Calu3 (cell line): ENCODE data around the gene ZNF593OS. TPM values are rescaled to one million over a fixed set of nuclear protein-coding genes. Genes with fewer than 3 reads are reported as not detected.

ENCODE experiments used
- BruUV-seq: library from RNA; stranded (reverse); fragments of 400-500 nt; replicated peaks from 2 replicates; lab custom pipeline; 2021; lab: Mats Ljungman, UMichigan
- CTCF ChIA-PET: fragments of 300-600 bp; sonication (Branson Sonifier 250); formaldehyde crosslinking; loops from one replicate; lab custom pipeline; 2022; ENCODE audit warnings: antibody characterized with exemption; lab: Charles Lee
- DNase-seq: peaks from one replicate; pipeline ENCODE4 v3.0.0; 2022
- H3K27ac Mint-ChIP-seq: one replicate; pipeline ENCODE4 v1.8.0; 2022; ENCODE audit warnings: mixed read lengths; ENCODE audit not compliant: unreplicated experiment
- H3K27me3 Mint-ChIP-seq: one replicate; pipeline ENCODE4 v1.8.0; 2022; ENCODE audit warnings: mixed read lengths; ENCODE audit not compliant: unreplicated experiment
- H3K36me3 Mint-ChIP-seq: one replicate; pipeline ENCODE4 v1.8.0; 2022; ENCODE audit warnings: mild to moderate bottlenecking, moderate library complexity, mixed read lengths; ENCODE audit not compliant: insufficient read depth, unreplicated experiment
- H3K4me1 Mint-ChIP-seq: one replicate; pipeline ENCODE4 v1.8.0; 2022; ENCODE audit warnings: mild to moderate bottlenecking, low read depth, mixed read lengths; ENCODE audit not compliant: unreplicated experiment
- H3K4me3 Mint-ChIP-seq: one replicate; pipeline ENCODE4 v1.8.0; 2022; ENCODE audit warnings: mild to moderate bottlenecking, low read depth, moderate library complexity, mixed read lengths; ENCODE audit not compliant: unreplicated experiment
- H3K9me3 Mint-ChIP-seq: one replicate; pipeline ENCODE4 v1.8.0; 2022; ENCODE audit warnings: low read depth, mixed read lengths; ENCODE audit not compliant: unreplicated experiment
- CTCF ChIP-seq: fragments of 200-600 bp; IDR thresholded peaks from one replicate; pipeline ENCODE4 v1.8.0; 2022; ENCODE audit warnings: antibody characterized with exemption; ENCODE audit not compliant: unreplicated experiment
- intact Hi-C: fragments of 100-400 bp; cut with micrococcal nuclease; formaldehyde crosslinking; loops from one replicate; pipeline ENCODE4 v1.10.0; 2022; ENCODE audit not compliant: unreplicated experiment
- total RNA-seq: library from RNA; stranded (reverse); gene quantifications from 2 replicates; pipeline ENCODE4 v1.2.3, GENCODE V29; 2022

Gene ZNF593OS
- total RNA-seq, 1 experiment from 2014 or later: not detected

GRCh38 chr1:26195805-26196204, 24.2 kb upstream of the ZNF593OS start:
- no peak for TF ChIP-seq CTCF
- no peaks in the 10 kb centered on the region for H3K36me3 Mint-ChIP-seq
- H3K27ac Mint-ChIP-seq: no peak overlapping the region
- H3K4me3 Mint-ChIP-seq: no peak overlapping the region
- no TSS peak for BruUV-seq
- peaks cover 69% of the 10 kb centered on the region for H3K27me3 Mint-ChIP-seq
- H3K9me3 Mint-ChIP-seq: no peaks in the 10 kb centered on the region
- no peaks in the 10 kb centered on the region for H3K4me1 Mint-ChIP-seq
- CTCF ChIA-PET: no interaction called here
- no peak for DNase-seq
- intact Hi-C loops: no loop called here

- intact Hi-C loops: no loop called here
- no TSS peak for BruUV-seq
- Mint-ChIP-seq H3K9me3 (no peaks in the 10 kb centered on the region), H3K4me3 (no peak overlapping the region), H3K27ac (no peak overlapping the region), H3K4me1 (no peaks in the 10 kb centered on the region), H3K27me3 (peaks cover 31% of the 10 kb centered on the region), H3K36me3 (no peaks in the 10 kb centered on the region)
- DNase-seq: no peak
- TF ChIP-seq CTCF: no peak
- CTCF ChIA-PET: interaction anchor here (0.6 to 0.7 kb wide), 2 partner anchors 361 to 430 kb away, joined by 3 to 8 read pairs; no protein-coding TSS in a partner anchor
Measured at GRCh38 chr1:26191739-26192138, 20.1 kb upstream of the ZNF593OS start.

GRCh38 chr1:26190373-26190987, 18.8 kb upstream of the ZNF593OS start, which contains the start of gene CATSPER4:
CATSPER4 (plus strand) TSS chr1:26190602; CDS start chr1:26190628, 26 bp downstream.
- TF ChIP-seq CTCF: no peak
- Mint-ChIP-seq H3K9me3 (no peaks in the 10 kb centered on the region), H3K4me3 (no peak within 1 kb of the TSS), H3K27ac (no peak within 1 kb of the TSS), H3K27me3 (peaks cover 18% of the 10 kb centered on the region), H3K4me1 (no peaks in the 10 kb centered on the region), H3K36me3 (peaks cover 6% of the 10 kb centered on the region)
- DNase-seq: no peak
- CTCF ChIA-PET: interaction anchor here (0.6 to 1.0 kb wide), 3 partner anchors 13 to 209 kb away, joined by 3 to 4 read pairs (median 4); partner anchors contain the start of genes CEP85 and CNKSR1
- no TSS peak for BruUV-seq
- intact Hi-C loops: no loop called here

- H3K4me3 Mint-ChIP-seq: no peak overlapping the region
- no TSS peak for BruUV-seq
- H3K36me3 Mint-ChIP-seq: peaks cover 6% of the 10 kb centered on the region
- intact Hi-C loops: no loop called here
- CTCF ChIA-PET: interaction anchor here (0.6 to 1.0 kb wide), 3 partner anchors 12 to 209 kb away, joined by 3 to 4 read pairs (median 4); partner anchors contain the start of genes CEP85 and CNKSR1
- no peaks in the 10 kb centered on the region for H3K9me3 Mint-ChIP-seq
- no peak overlapping the region for H3K27ac Mint-ChIP-seq
- no peaks in the 10 kb centered on the region for H3K4me1 Mint-ChIP-seq
- DNase-seq: no peak
- TF ChIP-seq CTCF: no peak
- peaks cover 14% of the 10 kb centered on the region for H3K27me3 Mint-ChIP-seq
Measured at GRCh38 chr1:26189751-26190275, 18.2 kb upstream of the ZNF593OS start.
